LNCAP (cell line): ENCODE measurements around the gene CRHR1.

ENCODE experiments used
- TF ChIP-seq, protein P1 (sequence below): fragments of 450-650 bp; IDR thresholded peaks from 2 replicates; pipeline ENCODE4 v1.5.1; 2017; ENCODE audit warnings: mild to moderate bottlenecking

The CRHR1 gene

DNA sequence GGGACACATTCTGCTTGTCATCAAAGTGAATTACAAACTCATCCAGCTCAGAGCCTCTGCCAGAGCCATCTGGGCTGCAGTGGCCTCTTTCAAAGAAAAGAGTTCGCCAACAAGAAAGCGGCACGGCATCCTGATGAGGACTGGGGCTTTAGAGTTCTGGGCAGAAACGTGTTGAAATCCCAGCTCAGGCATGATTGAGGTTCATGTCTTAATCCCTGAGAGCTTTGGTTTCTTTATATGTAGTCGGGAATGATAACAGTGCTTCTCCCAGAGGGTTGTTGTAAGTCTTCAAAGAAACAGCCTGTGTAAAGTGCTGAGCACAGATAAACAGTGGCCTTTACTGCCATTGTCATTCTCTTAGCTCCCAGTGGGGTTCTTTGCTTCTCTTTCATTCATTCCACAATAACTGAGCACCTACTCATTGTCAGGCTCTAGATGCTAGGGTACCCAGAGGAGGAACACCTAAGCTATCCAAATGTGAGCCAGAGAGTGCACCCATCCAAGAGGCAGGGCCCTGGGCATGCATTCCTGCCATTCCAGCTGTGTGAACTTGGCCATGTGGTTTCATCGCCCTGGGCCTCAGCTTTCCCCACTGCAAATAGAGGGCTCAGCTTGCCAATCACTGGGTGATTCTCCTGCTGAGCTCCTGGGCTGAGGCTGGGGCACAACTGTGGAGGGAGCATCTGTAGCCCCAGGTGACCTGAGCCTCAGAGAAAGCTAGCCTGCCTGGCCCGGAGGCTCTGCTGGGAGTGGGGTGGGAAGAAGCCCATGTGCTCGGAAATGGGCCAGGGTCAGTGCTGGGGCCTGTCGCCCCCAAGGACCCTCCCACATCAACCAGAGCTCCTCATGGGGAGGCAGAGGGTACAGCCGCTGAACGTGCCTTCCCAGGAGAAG, 38.3 kb upstream of the CRHR1 start:
- TF ChIP-seq, protein P1, sequence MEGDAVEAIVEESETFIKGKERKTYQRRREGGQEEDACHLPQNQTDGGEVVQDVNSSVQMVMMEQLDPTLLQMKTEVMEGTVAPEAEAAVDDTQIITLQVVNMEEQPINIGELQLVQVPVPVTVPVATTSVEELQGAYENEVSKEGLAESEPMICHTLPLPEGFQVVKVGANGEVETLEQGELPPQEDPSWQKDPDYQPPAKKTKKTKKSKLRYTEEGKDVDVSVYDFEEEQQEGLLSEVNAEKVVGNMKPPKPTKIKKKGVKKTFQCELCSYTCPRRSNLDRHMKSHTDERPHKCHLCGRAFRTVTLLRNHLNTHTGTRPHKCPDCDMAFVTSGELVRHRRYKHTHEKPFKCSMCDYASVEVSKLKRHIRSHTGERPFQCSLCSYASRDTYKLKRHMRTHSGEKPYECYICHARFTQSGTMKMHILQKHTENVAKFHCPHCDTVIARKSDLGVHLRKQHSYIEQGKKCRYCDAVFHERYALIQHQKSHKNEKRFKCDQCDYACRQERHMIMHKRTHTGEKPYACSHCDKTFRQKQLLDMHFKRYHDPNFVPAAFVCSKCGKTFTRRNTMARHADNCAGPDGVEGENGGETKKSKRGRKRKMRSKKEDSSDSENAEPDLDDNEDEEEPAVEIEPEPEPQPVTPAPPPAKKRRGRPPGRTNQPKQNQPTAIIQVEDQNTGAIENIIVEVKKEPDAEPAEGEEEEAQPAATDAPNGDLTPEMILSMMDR = no peak

DNA sequence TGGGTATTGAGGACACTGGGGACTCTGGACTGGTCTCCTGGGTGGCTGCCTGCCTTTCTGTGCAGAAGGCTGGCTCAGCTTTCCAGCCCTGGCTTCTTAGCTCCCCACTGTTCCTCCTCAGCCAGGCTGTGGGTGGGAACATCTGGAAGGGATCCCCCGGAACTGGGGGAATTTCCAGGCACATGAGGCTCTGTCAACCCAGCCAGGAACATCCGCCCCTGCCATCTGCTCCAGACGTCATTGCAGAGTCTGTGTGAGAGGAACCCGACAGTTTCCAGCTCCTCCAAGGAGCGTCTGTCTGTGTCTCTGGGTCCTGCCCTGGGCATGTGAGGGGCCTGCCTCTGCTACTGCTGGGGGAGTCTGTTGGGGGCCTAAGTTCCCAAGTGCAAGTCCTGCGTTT, 36.2 kb upstream of the CRHR1 start:
- TF ChIP-seq, protein P1 = no peak

DNA sequence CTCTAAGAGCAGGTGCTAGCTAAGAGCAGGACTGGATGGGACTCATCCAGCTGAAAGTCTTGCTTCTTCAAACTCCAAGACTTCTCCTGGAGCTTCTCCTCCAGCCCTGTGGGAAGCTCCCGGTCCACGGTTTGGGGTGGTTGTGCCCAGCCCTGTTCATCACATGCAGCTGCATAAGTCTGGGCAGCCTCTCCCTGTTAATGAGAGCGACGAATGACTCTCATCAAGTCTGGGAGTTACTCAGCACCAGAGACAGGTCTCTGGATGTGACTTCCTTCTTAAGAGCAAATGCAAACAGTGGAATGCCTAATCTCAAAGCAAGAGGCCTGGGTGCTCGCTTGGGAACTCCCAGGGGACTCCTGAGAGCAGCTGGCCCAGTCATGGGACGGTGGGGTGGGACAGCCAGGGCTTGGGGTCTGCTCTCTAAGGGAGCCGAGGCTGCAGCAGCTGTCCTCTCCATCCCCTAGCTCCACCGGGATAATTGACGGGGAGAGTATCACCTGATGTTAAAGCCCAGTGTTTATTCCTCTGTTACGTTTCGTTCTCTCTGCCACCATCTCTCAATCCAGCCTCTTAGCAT, 35.3 kb upstream of the CRHR1 start:
- TF ChIP-seq, protein P1 = no peak

DNA sequence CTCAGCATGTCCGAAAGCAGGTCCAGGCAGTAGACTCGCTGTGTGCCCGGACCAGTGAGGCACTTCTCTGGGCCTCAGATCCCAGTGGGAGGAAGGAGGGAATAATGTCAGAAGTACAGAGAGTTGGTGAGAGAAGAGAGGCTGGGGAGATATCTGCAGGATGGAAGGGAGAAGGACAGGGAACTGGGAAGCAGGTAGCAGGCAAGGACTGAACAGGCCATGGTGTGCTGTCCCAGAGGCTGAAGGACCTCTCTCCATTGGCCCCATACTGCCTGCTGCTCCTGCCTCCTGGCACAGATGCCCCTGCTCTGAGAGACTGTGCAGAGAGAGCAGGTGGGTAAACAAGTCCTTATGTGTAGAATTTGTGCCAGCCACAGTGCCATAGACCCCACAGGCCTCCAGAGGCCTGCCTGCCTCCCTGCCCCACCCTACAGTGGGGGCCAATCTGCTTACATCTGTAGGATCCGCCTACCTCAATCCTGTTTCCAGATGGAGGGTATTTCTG, 34.2 kb upstream of the CRHR1 start:
- TF ChIP-seq, protein P1 = no peak

DNA sequence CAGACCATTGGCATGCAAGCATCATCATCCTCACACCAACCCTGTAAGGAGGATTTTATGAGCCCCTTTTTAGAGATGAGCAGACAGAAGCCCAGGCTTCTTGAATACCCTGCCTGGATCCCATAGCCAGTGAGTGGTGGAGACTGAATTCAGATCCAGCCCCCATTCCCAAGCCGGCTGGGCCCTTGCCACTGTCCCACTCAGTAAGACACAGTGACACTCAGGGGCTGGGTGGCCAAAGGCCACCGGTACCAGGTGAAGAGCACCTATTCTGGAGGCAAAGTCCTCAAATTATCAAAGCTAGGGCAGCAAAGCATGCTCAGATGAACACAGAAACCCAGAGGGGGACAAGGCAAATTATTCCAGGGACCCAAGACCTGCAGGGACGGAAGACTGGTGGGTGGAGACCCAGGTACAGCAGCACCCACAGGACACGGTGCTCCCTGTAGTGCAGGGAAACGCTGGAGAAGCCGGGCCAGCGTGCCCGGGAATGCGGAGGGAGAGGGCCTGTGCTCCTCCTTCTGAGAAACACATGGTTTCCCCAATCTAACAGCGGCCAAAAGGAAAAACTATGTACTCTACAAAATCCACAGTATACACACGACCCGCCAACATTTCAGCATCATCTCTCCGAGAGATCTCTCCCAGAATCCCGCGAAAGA, 33.2 kb upstream of the CRHR1 start:
- TF ChIP-seq, protein P1 = no peak

DNA sequence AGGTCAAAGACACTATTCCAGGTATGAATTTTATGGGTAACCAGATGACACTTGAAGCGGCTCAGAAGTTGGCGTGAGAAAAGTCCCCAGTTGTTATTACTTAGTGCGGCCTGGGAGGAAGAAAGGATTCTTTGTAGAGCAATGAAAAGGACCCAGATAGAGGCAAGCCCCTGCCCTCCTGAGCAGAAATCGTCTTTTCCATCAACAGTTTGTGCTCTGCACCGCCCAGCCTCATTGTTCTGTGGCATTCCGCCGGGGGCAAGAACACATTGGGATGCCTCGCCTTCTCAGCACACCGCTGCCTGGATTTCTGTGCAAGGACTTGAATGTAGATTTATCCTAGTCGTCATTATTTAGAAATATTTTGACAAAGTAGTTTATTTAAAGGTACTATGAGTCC, 32.7 kb upstream of the CRHR1 start:
- TF ChIP-seq, protein P1 = no peak

DNA sequence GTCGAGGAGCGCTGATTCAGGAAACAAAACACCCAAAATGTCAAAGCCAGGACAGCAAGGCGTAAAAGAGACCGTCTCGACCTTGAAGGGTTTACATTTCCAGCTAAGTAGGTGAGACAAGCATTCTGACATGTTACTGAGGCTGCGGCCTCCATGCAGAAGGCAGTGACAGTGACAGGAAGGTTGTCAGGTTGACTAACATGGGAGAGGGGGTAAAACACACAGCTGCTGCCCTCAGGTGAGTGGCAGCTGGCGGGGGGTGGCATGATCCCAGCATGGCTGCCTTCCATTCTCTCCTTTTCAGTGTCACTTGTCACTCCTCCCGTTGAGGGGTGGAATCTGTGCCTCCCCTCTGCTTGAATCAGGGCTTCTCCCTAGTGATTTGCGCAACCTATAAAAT, 31.9 kb upstream of the CRHR1 start:
- TF ChIP-seq, protein P1 = no peak
